ENCODE data around the gene ZNF662. TPM values are rescaled to one million over a fixed set of nuclear protein-coding genes. Genes with fewer than 3 reads are reported as not detected.

ZNF662 gene
- total RNA-seq, 1 donor from 2014 or later: 1.4 TPM

- no peak overlapping the region for H3K27ac Mint-ChIP-seq (ENCODE audit: unreplicated experiment)
- no peaks in the 10 kb centered on the region for H3K27me3 Mint-ChIP-seq (ENCODE audit: unreplicated experiment)
- TF ChIP-seq, protein P1, sequence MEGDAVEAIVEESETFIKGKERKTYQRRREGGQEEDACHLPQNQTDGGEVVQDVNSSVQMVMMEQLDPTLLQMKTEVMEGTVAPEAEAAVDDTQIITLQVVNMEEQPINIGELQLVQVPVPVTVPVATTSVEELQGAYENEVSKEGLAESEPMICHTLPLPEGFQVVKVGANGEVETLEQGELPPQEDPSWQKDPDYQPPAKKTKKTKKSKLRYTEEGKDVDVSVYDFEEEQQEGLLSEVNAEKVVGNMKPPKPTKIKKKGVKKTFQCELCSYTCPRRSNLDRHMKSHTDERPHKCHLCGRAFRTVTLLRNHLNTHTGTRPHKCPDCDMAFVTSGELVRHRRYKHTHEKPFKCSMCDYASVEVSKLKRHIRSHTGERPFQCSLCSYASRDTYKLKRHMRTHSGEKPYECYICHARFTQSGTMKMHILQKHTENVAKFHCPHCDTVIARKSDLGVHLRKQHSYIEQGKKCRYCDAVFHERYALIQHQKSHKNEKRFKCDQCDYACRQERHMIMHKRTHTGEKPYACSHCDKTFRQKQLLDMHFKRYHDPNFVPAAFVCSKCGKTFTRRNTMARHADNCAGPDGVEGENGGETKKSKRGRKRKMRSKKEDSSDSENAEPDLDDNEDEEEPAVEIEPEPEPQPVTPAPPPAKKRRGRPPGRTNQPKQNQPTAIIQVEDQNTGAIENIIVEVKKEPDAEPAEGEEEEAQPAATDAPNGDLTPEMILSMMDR (IDR thresholded peaks at IDR 0.05; ENCODE audit: unreplicated experiment): no peak
- DNase-seq (ENCODE audit: low spot score): no peak
- H3K9me3 Mint-ChIP-seq (ENCODE audit: unreplicated experiment): no peaks in the 10 kb centered on the region
- H3K4me3 Mint-ChIP-seq (ENCODE audit: unreplicated experiment): no peak overlapping the region
- no peaks in the 10 kb centered on the region for H3K4me1 Mint-ChIP-seq (ENCODE audit: unreplicated experiment)
- no peaks in the 10 kb centered on the region for H3K36me3 Mint-ChIP-seq (ENCODE audit: low read depth, unreplicated experiment)
These were observed 18.9 kb upstream of the ZNF662 start for GRCh38 chr3:42887084-42887483.

DNA sequence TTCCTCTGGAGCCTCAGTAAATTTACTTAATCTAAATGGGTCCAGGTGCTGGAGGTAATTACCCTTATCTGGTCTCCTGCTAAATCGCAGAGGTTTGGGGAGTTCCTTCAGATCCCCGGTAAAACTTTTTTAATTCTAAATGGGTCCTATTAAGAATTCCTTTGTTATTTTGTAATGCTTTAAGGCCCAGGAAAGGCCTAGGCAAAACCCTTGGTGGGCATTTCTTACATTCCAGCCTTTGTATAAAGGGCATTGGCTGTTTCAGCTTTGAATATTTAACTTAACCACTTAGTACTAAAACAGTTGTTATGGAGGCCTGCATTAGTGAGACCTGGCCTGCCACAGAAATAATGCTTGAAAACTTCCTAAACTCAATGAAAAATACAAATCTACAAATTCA lies 14.9 kb upstream of the ZNF662 start:
- no peak overlapping the region for H3K27ac Mint-ChIP-seq (ENCODE audit: unreplicated experiment)

GRCh38 chr3:42892169-42892568 lies 13.8 kb upstream of the ZNF662 start:
- TF ChIP-seq, protein P1 (IDR thresholded peaks at IDR 0.05; ENCODE audit: unreplicated experiment): no peak
- Mint-ChIP-seq H3K27ac (ENCODE audit: unreplicated experiment) (no peak overlapping the region), H3K27me3 (ENCODE audit: unreplicated experiment) (no peaks in the 10 kb centered on the region), H3K4me3 (ENCODE audit: unreplicated experiment) (no peak overlapping the region), H3K9me3 (ENCODE audit: unreplicated experiment) (no peaks in the 10 kb centered on the region), H3K36me3 (ENCODE audit: low read depth, unreplicated experiment) (no peaks in the 10 kb centered on the region), H3K4me1 (ENCODE audit: unreplicated experiment) (no peaks in the 10 kb centered on the region)
- DNase-seq (ENCODE audit: low spot score): no peak

More for the DNA sequence above, 14.9 kb upstream of the ZNF662 start:
- TF ChIP-seq, protein P1 (IDR thresholded peaks at IDR 0.05; ENCODE audit: unreplicated experiment): no peak
- H3K4me1 Mint-ChIP-seq (ENCODE audit: unreplicated experiment): no peaks in the 10 kb centered on the region
- no peak overlapping the region for H3K4me3 Mint-ChIP-seq (ENCODE audit: unreplicated experiment)
- no peaks in the 10 kb centered on the region for H3K36me3 Mint-ChIP-seq (ENCODE audit: low read depth, unreplicated experiment)
- no peaks in the 10 kb centered on the region for H3K27me3 Mint-ChIP-seq (ENCODE audit: unreplicated experiment)
- no peak for DNase-seq (ENCODE audit: low spot score)
- no peaks in the 10 kb centered on the region for H3K9me3 Mint-ChIP-seq (ENCODE audit: unreplicated experiment)

GRCh38 chr3:42892807-42893206 lies 13.1 kb upstream of the ZNF662 start:
- H3K4me3 Mint-ChIP-seq (ENCODE audit: unreplicated experiment): no peak overlapping the region
- H3K27ac Mint-ChIP-seq (ENCODE audit: unreplicated experiment): no peak overlapping the region
- TF ChIP-seq, protein P1 (IDR thresholded peaks at IDR 0.05; ENCODE audit: unreplicated experiment): no peak
- H3K27me3 Mint-ChIP-seq (ENCODE audit: unreplicated experiment): peaks cover 2% of the 10 kb centered on the region
- no peak for DNase-seq (ENCODE audit: low spot score)
- H3K9me3 Mint-ChIP-seq (ENCODE audit: unreplicated experiment): no peaks in the 10 kb centered on the region
- H3K4me1 Mint-ChIP-seq (ENCODE audit: unreplicated experiment): no peaks in the 10 kb centered on the region
- H3K36me3 Mint-ChIP-seq (ENCODE audit: low read depth, unreplicated experiment): no peaks in the 10 kb centered on the region

DNA sequence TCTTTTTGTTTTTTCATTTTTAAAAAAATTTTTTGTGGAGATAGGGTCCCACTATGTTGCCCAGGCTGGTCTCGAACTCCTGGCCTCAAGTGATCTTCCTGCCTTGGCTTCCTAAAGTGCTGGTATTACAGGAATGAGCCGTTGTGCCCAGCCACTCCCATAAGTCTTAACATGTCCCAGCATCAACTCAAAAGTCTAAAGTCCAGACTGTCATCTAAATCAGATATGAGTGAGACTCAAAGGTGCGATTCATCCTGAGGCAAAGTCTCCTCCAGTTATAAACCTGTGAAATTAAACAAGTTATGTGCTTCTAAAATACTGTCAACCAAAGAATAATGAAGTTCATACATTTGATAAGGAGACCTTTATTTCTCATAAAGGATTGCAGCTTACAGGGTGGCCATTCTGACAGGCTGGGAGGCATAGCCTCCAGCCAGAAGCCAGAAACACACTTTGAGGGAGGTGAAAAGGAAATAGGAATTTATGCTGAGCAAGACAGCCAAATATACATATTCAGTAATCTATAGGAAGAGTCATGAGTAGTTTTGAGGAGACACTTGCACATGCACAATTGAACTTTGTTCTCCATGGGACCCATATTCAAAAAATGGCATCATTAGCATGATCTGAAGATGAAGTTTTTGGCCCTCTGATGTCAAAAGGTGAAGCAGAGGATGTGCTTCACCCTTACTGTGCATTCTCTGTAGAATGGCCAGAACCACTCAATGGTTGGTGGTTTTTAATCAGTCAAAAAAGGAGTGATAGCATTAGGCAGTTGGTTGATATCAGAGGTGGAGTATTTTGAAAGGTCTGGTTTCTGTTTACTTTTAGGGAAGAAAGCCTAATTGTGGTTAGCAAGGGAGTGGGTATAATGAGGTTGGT lies 11.0 kb upstream of the ZNF662 start:
- no peaks in the 10 kb centered on the region for H3K9me3 Mint-ChIP-seq (ENCODE audit: unreplicated experiment)
- no peaks in the 10 kb centered on the region for H3K36me3 Mint-ChIP-seq (ENCODE audit: low read depth, unreplicated experiment)
- no peak overlapping the region for H3K27ac Mint-ChIP-seq (ENCODE audit: unreplicated experiment)
- H3K4me1 Mint-ChIP-seq (ENCODE audit: unreplicated experiment): no peaks in the 10 kb centered on the region
- no peak overlapping the region for H3K4me3 Mint-ChIP-seq (ENCODE audit: unreplicated experiment)
- DNase-seq (ENCODE audit: low spot score): no peak
- H3K27me3 Mint-ChIP-seq (ENCODE audit: unreplicated experiment): peaks cover 2% of the 10 kb centered on the region
- TF ChIP-seq, protein P1 (IDR thresholded peaks at IDR 0.05; ENCODE audit: unreplicated experiment): no peak
